Endothelial cell of umbilical vein (primary cell): ENCODE measurements around the gene SPPL2B. TPM values are rescaled to one million over a fixed set of nuclear protein-coding genes. Genes with fewer than 3 reads are reported as not detected.

Experiments used
- BruUV-seq: library from RNA; stranded (reverse); fragments of 400-500 nt; replicated peaks from 2 replicates; lab custom pipeline; 2021; lab: Mats Ljungman, UMichigan
- CTCF ChIA-PET: fragments of 300-600, 350-600 bp; sonication (Branson Sonifier 250); formaldehyde crosslinking; loops from one replicate; lab custom pipeline; 2021; ENCODE audit warnings: antibody characterized with exemption, inconsistent platforms; lab: Charles Lee
- POLR2A ChIA-PET: fragments of 300-600, 350-600 bp; sonication (Branson Sonifier 250); formaldehyde crosslinking; loops from one replicate; lab custom pipeline; 2021; ENCODE audit warnings: antibody characterized with exemption, inconsistent platforms; lab: Charles Lee
- DNase-seq: peaks from one replicate; pipeline ENCODE4 v3.0.0-alpha.2; 2011; ENCODE audit warnings: low read depth, low spot score
- FAIRE-seq: peaks from 2 replicates; lab custom pipeline; 2011; peaks lifted over from hg19 to GRCh38; lab: Jason Lieb, UNC
- H2AFZ ChIP-seq: 2 replicates; pipeline ENCODE4 v1.6.0; 2012; ENCODE audit warnings: low read depth, low read length, control low read depth, inconsistent platforms
- H3K27ac ChIP-seq: 2 replicates; pipeline ENCODE4 v1.5.1; 2011; ENCODE audit warnings: low read depth, mild to moderate bottlenecking, control low read depth, low read length, moderate library complexity; ENCODE audit not compliant: insufficient read depth
- H3K27me3 ChIP-seq, 2 experiments: 2 replicates each; pipeline versions ENCODE4 v1.6.0 to v1.6.1; 2011; ENCODE audit warnings: low read length in 2 of 2, mixed read lengths in 1 of 2; ENCODE audit not compliant: control insufficient read depth in 2 of 2, insufficient read depth in 2 of 2
- H3K36me3 ChIP-seq, 2 experiments: 2 replicates in 1 of 2; 3 replicates in 1 of 2; pipeline ENCODE4 v1.5.1; 2011; ENCODE audit warnings: low read length in 2 of 2, mild to moderate bottlenecking in 1 of 2, moderate library complexity in 1 of 2; ENCODE audit not compliant: control insufficient read depth in 2 of 2, insufficient read depth in 2 of 2; ENCODE audit errors: extremely low read depth in 1 of 2
- H3K4me1 ChIP-seq: 3 replicates; pipeline ENCODE4 v1.5.1; 2011; ENCODE audit warnings: mild to moderate bottlenecking, low read length; ENCODE audit not compliant: control insufficient read depth, insufficient read depth; ENCODE audit errors: extremely low read depth
- H3K4me2 ChIP-seq: 2 replicates; pipeline ENCODE4 v1.6.1; 2011; ENCODE audit warnings: low read length, control low read depth, mixed read lengths; ENCODE audit not compliant: insufficient read depth
- H3K4me3 ChIP-seq, 3 experiments: fragments of 200-600 bp in 1 of 3; sonication (generic), shearing (Covaris generic) in 1 of 3; replicated peaks in 1 of 3; 2 replicates each; pipeline ENCODE4 v1.5.1; 2011 to 2016; ENCODE audit warnings: control low read depth in 3 of 3, low read length in 3 of 3, mild to moderate bottlenecking in 2 of 3, inconsistent platforms in 1 of 3, low read depth in 1 of 3, moderate library complexity in 1 of 3; ENCODE audit not compliant: insufficient read depth in 1 of 3
- H3K79me2 ChIP-seq: 2 replicates; pipeline ENCODE4 v1.6.0; 2012; ENCODE audit warnings: low read length, inconsistent platforms; ENCODE audit not compliant: control insufficient read depth, insufficient read depth
- H3K9ac ChIP-seq: replicated peaks from 2 replicates; pipeline ENCODE3; 2011; ENCODE audit warnings: low read length, control low read depth; ENCODE audit not compliant: insufficient read depth; ENCODE audit errors: extremely low read depth
- H3K9me1 ChIP-seq: replicated peaks from 3 replicates; pipeline ENCODE4 v1.6.0; 2011; ENCODE audit warnings: mild to moderate bottlenecking, low read length; ENCODE audit not compliant: control insufficient read depth, insufficient read depth; ENCODE audit errors: extremely low read depth
- H3K9me3 ChIP-seq: replicated peaks from 2 replicates; pipeline ENCODE4 v1.5.1; 2012; ENCODE audit warnings: low read length, inconsistent platforms; ENCODE audit not compliant: control insufficient read depth, insufficient read depth
- H4K20me1 ChIP-seq: replicated peaks from 2 replicates; pipeline ENCODE3; 2011; ENCODE audit warnings: mild to moderate bottlenecking, low read length; ENCODE audit not compliant: control insufficient read depth, insufficient read depth; ENCODE audit errors: extremely low read depth
- CTCF ChIP-seq, 2 donors: IDR thresholded peaks; 1 replicate in 1 of 2; 2 replicates in 1 of 2; pipeline ENCODE4 v1.5.1; 2011; ENCODE audit warnings: low read length in 2 of 2, mild to moderate bottlenecking in 2 of 2, moderate library complexity in 2 of 2, control low read depth in 1 of 2, inconsistent platforms in 1 of 2, low read depth in 1 of 2; ENCODE audit not compliant: insufficient read depth in 1 of 2; ENCODE audit errors: extremely low read depth in 1 of 2
- EZH2 ChIP-seq: IDR thresholded peaks from 2 replicates; pipeline ENCODE4 v1.6.1; 2012; ENCODE audit warnings: borderline replicate concordance, low read depth, mild to moderate bottlenecking, moderate library complexity, low read length, inconsistent platforms; ENCODE audit not compliant: severe bottlenecking
- FOS ChIP-seq: IDR thresholded peaks from 2 replicates; pipeline ENCODE4 v1.6.1; 2011; ENCODE audit warnings: mild to moderate bottlenecking, low read length, moderate library complexity, borderline replicate concordance; ENCODE audit not compliant: insufficient read depth
- GATA2 ChIP-seq: IDR thresholded peaks from 2 replicates; pipeline ENCODE4 v1.7.0; 2011; ENCODE audit warnings: low read depth, mild to moderate bottlenecking, moderate library complexity, mixed read lengths, low read length; ENCODE audit not compliant: insufficient read length, insufficient read depth
- JUN ChIP-seq: IDR thresholded peaks from 2 replicates; pipeline ENCODE4 v1.6.1; 2011; ENCODE audit warnings: borderline replicate concordance, low read depth; ENCODE audit not compliant: insufficient read length, insufficient read depth
- MAX ChIP-seq: IDR thresholded peaks from 2 replicates; pipeline ENCODE4 v1.6.1; 2011; ENCODE audit not compliant: insufficient read depth, insufficient read length
- MYC ChIP-seq: IDR thresholded peaks from one replicate; pipeline ENCODE4 v1.6.1; 2011; ENCODE audit warnings: mild to moderate bottlenecking, low read depth, low read length
- POLR2A ChIP-seq: IDR thresholded peaks from 2 replicates; pipeline ENCODE4 v1.6.1; 2012; ENCODE audit warnings: low read depth, mild to moderate bottlenecking, control low read depth, low read length
- POLR2AphosphoS5 ChIP-seq: IDR thresholded peaks from 2 replicates; pipeline ENCODE4 v1.6.1; 2012; ENCODE audit warnings: low read depth, mild to moderate bottlenecking, control low read depth, low read length, moderate library complexity; ENCODE audit not compliant: insufficient read depth
- dilution Hi-C: fragments of 300-500 bp; cut with MboI; formaldehyde crosslinking; loops from one replicate; pipeline ENCODE4 v1.15.0; 2019; ENCODE audit warnings: low sequenced_read_pairs; ENCODE audit not compliant: extremely low pct_ligation_motif_present
- intact Hi-C: fragments of 100-400 bp; cut with micrococcal nuclease; formaldehyde crosslinking; loops from one replicate; pipeline ENCODE4 v1.10.0; 2022
- polyA plus RNA-seq, 4 experiments: library from polyadenylated mRNA; depleted of rRNA in 3 of 4; stranded (reverse) in 3 of 4; unstranded in 1 of 4; fragments of >200 nt; gene quantifications; 2 replicates each; pipeline versions ENCODE4 v1.2.1 to v1.2.3, GENCODE V29; 2011 to 2012; ENCODE audit warnings: missing spikeins in 1 of 4
- total RNA-seq: library from RNA; stranded (reverse); gene quantifications from 2 replicates; pipeline ENCODE4 v1.2.3, GENCODE V29; 2021

The SPPL2B gene
- total and polyA plus RNA-seq, 2 donors (not counting 3 experiments of a cell fraction or from before 2014, with no cell fraction given): 60.7 to 62.7 TPM

DNA sequence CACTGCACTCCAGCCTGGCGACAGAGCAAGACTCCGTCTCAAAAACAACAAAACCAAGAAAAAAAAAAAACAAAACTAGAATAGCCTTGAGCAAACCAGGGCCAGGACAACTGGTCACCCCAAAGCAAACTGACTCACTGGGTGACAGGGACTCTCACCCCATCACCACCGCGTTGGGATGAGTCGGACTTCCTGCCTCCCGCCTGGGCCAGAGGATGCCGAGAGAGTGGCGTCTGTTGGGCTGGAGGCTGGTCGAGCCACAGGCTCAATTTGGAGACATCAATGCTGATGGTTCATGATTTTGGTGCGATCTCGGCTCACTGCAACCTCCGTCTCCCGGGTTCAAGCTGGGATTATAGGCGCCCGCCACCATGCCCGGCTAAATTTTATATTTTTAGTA is 43.2 kb downstream of the SPPL2B start:
- DNase-seq: no peak
- no peak for TF ChIP-seq GATA2
- no peak for TF ChIP-seq MAX
- no peak for TF ChIP-seq EZH2
- TF ChIP-seq JUN: no peak
- no peak for TF ChIP-seq CTCF (IDR thresholded peaks at IDR 0.05; ENCODE audit: extremely low read depth in 1 of 2, insufficient read depth in 1 of 2, low read depth in 1 of 2, low read length in 2 of 2)
- no peak for TF ChIP-seq MYC
- no peak for TF ChIP-seq FOS
- TF ChIP-seq POLR2AphosphoS5: no peak
- no peak for TF ChIP-seq POLR2A
- dilution Hi-C loops: no loop called here
- H3K27me3 ChIP-seq: peaks cover 0 to 2% of the 10 kb centered on the region in 2 experiments
- FAIRE-seq: no peak
- H3K79me2 ChIP-seq: no peaks in the 10 kb centered on the region
- H3K9me3 ChIP-seq: no peaks in the 10 kb centered on the region
- POLR2A ChIA-PET: no interaction called here
- no peak overlapping the region for H3K4me2 ChIP-seq
- no peaks in the 10 kb centered on the region for H3K4me1 ChIP-seq
- H2AFZ ChIP-seq: no peak overlapping the region
- no peak overlapping the region for H3K27ac ChIP-seq
- H4K20me1 ChIP-seq: no peaks in the 10 kb centered on the region
- no peak overlapping the region for H3K4me3 ChIP-seq
- BruUV-seq: no TSS peak
- intact Hi-C loops: no loop called here
- H3K36me3 ChIP-seq: no peaks in the 10 kb centered on the region
- CTCF ChIA-PET: interaction anchor here (1.1 to 1.2 kb wide), 2 partner anchors 12 to 44 kb away, joined by 3 to 5 read pairs; no protein-coding TSS in a partner anchor
- no peaks in the 10 kb centered on the region for H3K9me1 ChIP-seq
- H3K9ac ChIP-seq: no peak overlapping the region
